K562 (cell line): ENCODE data around the gene DRP2. TPM values are rescaled to one million over a fixed set of nuclear protein-coding genes. Genes with fewer than 3 reads are reported as not detected.

Source experiments
- C11orf30 ChIP-seq: fragments of 450-650 bp; IDR thresholded peaks from 2 replicates; pipeline ENCODE4 v1.6.1; 2016; ENCODE audit warnings: low read depth, mild to moderate bottlenecking
- GATA2 ChIP-seq: sonication (generic); formaldehyde crosslinking; IDR thresholded peaks from 2 replicates; pipeline ENCODE4 v1.4.0; 2020; ENCODE audit warnings: mild to moderate bottlenecking, missing genetic modification reagents
- LARP7 ChIP-seq: fragments of 450-650 bp; IDR thresholded peaks from 2 replicates; pipeline ENCODE4 v1.6.1; 2016
- MAFG ChIP-seq: fragments of 450-650 bp; conservative IDR thresholded peaks from 2 replicates; pipeline ENCODE4 v1.6.1; 2016; ENCODE audit warnings: missing genetic modification characterization, missing compliant biosample characterization
- MBD2 ChIP-seq: sonication (generic); IDR thresholded peaks from 2 replicates; pipeline ENCODE4 v1.6.1; 2016; ENCODE audit warnings: low read depth, borderline replicate concordance
- NFE2 ChIP-seq: IDR thresholded peaks from 2 replicates; pipeline ENCODE4 v1.6.1; 2014; ENCODE audit warnings: antibody characterized with exemption, low read depth
- PATZ1 ChIP-seq: fragments of 250-450 bp; sonication (Bioruptor Pico); IDR thresholded peaks from 2 replicates; pipeline ENCODE4 v1.5.0; 2020; ENCODE audit warnings: mild to moderate bottlenecking, borderline replicate concordance
- PRDM10 ChIP-seq: fragments of 450-650 bp; IDR thresholded peaks from 2 replicates; pipeline ENCODE4 v1.6.1; 2018; ENCODE audit not compliant: partially characterized antibody
- ZNF274 ChIP-seq: IDR thresholded peaks from 2 replicates; pipeline ENCODE4 v1.6.1; 2011; ENCODE audit warnings: low read depth, mild to moderate bottlenecking, low read length, moderate library complexity, borderline replicate concordance
- ZNF316 ChIP-seq: fragments of 450-650 bp; IDR thresholded peaks from 2 replicates; pipeline ENCODE4 v1.6.1; 2016
- ZNF41 ChIP-seq: fragments of 250-450 bp; sonication (Bioruptor Pico); conservative IDR thresholded peaks from 2 replicates; pipeline ENCODE4 v1.4.0; 2020; ENCODE audit warnings: mild to moderate bottlenecking
- polyA plus RNA-seq, 8 experiments: library from polyadenylated mRNA; depleted of rRNA in 4 of 8; stranded (reverse) in 5 of 8; unstranded in 3 of 8; fragments of >200 nt; fragmentation: Nextera tagmentation in 2 of 8; fragmentation: Illumina TruSeq in 1 of 8; extraction: Ambion mirVana in 2 of 8; extraction: Trizol in 1 of 8; gene quantifications; 2 replicates each; pipeline versions ENCODE4 v1.2.1 to v1.2.3, GENCODE V29; 2011 to 2014; ENCODE audit warnings: inconsistent platforms in 1 of 8, missing spikeins in 1 of 8
- total RNA-seq, 7 experiments: library from RNA; depleted of rRNA in 6 of 7; stranded (reverse); fragments of >200 nt in 6 of 7; fragmentation: Illumina TruSeq in 2 of 7; extraction: Trizol in 2 of 7; gene quantifications; 2 replicates each; pipeline versions ENCODE4 v1.2.1 to v1.2.3, GENCODE V29; 2011 to 2021; ENCODE audit warnings: low replicate concordance in 1 of 7

The DRP2 gene
- total and polyA plus RNA-seq, 9 of the 15 experiments (the other 6 are each of a cell fraction or from before 2014, with no cell fraction given), result 0.01 to 0.30 (median 0.15) TPM

DNA sequence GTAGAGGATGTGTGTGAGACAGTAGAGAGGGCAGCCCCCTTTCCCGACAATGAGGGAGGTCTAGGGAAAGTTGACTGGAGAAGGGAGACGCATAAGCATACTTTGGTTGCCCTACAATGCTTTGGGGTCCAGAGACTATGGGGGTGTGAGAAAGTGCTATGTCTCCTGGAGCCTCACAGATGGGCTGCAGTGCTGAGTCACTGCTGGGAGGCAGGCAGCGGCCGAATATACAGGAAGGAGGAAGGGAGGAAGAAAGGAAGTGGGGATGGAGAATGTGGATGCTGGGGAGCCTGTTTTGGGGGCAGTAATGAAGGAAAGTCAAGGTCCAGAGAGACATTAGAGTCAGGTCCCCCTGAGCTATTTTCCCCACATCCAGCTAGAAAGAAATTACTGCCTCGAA is 12.7 kb downstream of the DRP2 start (continued):
- TF ChIP-seq ZNF274, result no peak
- no peak for TF ChIP-seq ZNF41 (CRISPR knock-in tag)
- peak; percentile 50; the same call in 1 of the 2 replicates for TF ChIP-seq C11orf30
- peak; percentile 44; the same call in 1 of the 2 replicates for TF ChIP-seq MAFG (tag)
- peak; percentile 66 for TF ChIP-seq NFE2
- no peak for TF ChIP-seq MBD2
- TF ChIP-seq PRDM10, result no peak
- TF ChIP-seq ZNF316, result peak; percentile 34; the same call in 1 of the 2 replicates
- TF ChIP-seq LARP7, result no peak
- no peak for TF ChIP-seq GATA2 (CRISPR knock-in tag)
- TF ChIP-seq PATZ1 (CRISPR knock-in tag), result no peak
